ENCODE data around the gene DEFB108B.
"Not testable (repeated sequence)": the region's sequence is repeated elsewhere in the genome, so short reads cannot be mapped to it uniquely, and the experiment has no call there.

DNA sequence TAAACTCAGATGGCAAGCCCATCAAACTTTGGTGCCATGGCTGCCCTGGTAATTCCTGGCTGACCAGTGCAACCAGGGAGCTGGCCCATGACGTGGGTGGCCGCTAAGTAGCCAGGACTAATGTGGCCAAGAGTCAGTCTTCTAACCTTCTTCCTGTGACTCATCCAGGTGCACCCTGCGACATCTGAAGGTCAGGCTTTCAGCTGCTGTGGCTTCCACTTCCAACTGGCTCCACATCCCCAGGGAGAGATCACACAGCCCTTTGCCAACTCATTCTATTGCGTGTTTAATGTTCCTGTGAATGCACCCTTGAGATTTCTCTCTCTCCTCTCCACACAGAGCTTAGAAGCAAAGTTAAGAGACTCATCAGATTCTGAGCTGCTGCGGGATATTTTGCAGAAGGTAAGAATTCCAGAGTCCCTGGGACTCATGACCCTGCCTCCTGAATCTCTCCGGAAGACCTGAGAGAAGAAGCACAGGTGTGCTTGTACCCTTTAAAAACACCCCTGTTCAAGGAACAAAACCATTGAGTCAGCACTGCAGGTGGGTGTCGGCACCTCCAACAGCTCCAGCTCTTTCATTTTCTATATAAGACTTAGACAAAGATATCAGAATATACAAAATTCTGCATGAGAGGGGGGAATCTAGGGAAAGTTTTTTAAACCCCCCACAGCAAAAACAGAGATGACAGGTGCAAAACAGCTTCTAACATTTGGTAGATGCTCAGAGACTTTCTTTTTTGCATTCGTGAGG lies 43.4 kb upstream of the DEFB108B start:
- TF ChIP-seq EZH2 (IDR thresholded peaks at IDR 0.05; ENCODE audit: insufficient read depth, poor library complexity, severe bottlenecking); EZH2phosphoT487 (IDR thresholded peaks at IDR 0.05; ENCODE audit: insufficient read depth, low read depth): not testable (repeated sequence)
